ENCODE measurements around the gene DNAJB13.

The DNAJB13 gene

DNA sequence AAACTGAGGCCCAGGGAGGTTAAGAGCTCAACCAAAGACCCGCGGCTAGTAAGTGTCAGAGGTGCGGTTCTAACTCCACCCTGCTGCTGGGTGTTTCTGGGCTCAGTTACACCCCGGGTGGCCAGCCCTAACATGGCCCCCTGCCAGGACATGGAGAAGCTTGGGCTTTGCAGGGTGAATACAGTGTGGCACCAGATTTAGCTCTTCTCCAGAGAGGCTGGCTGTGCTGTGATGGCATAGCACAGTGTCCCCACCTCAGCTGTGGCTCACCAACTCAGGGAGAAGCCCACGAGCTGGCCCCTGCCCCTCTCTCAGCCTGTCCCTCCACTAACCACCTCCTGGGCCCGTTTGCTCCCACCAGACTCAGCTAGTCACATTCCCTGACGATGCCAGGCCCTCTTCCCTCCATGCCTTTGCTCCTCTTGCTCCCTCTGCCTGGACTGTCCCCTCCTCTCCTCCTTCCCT lies 51.0 kb downstream of the DNAJB13 start:
- DNase-seq, result no peak

DNA sequence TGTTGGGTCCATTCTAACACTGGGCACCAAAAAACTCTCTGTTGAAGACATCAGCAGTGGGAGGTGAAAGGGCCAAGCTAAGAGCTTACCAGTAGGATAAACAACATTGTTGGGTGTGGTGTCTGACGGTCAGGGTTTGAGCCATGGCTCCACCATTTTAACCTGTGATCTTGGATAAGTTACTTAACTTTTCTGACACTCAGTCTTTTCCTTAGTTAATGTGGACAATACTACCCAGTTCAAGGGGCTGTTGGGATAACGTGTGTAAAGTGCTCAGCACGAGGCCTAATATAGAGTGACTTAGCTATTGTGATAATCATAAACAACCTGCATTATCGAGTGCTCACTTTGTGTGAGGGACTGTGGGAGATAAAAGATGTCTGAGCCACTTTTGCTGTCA lies 52.0 kb downstream of the DNAJB13 start:
- DNase-seq, result no peak

DNA sequence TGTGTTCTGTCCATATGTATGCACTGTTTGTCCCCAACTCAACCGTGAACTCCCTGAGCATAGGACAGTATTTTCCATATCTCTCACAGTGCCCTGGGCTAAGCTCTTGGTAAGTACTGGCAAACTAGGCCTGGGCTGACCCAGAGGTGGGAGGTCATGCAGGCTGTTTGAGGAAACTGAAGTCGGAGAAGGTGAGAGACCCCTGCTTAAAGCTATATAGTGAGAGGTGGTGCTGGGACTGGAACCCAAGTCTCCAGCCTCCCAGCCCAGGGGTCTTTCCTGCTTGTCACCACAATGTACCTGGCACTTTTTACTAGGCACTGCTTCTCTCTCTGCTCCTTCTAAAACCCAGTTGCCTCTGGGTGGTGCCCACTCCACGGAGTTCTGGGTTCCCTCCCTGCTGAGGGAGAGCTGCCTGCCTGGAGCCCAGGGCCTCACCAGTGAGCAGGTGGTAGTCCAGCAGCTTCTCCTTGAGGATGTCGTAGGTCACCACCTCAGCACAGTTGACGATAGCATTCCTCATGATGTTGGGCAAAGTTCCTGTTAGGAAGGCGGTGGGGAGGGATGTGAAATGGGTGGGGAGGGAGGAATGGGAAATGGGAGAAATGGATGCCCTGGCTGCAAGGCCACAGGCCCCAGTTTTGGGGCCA lies 53.3 kb downstream of the DNAJB13 start:
- DNase-seq, result no peak

- DNase-seq, result peak; percentile 76
Measured at GRCh38 chr11:74004759-74005615, 54.2 kb downstream of the DNAJB13 start.

- DNase-seq, result no peak
Measured at GRCh38 chr11:74005721-74006517, 55.1 kb downstream of the DNAJB13 start.

GRCh38 chr11:74006743-74007304 lies 56.0 kb downstream of the DNAJB13 start:
- DNase-seq, result no peak

DNA sequence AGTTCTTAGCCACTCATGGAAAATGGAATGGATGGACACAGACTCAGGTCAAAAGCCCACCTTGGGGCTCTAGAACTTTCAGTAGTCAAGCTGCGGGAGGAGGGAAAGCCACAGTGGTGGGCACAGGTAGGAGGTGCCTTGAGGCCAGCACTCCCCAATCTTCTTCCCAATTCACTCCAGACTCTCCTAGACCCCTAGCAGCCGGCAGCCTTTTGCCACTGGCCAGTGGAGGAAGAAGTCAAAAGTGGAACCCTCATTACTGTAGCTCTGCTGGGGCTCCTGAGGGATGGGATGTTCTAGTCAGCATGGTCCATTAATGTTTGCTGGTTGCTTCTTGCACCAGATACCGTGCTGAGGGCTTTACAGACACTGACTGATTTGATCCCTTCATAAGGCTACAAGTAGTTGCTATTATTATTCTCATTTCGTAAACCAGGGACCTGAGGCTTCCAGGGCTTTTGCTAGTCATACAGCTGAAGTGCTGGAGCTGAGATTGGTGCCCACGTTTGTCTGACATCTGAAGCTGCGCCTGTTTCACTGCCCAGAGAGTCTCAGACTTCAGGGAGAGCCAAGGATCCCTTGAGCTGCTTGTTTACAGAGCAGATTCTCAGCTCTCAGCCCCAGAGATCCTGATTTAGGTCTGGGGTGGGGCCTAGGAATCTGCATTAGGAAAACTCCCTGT lies 57.0 kb downstream of the DNAJB13 start:
- DNase-seq, result no peak

- DNase-seq, result no peak
Measured at GRCh38 chr11:74008373-74009229, 57.8 kb downstream of the DNAJB13 start, which contains the start of gene UCP3. Gene UCP3, minus strand, starts transcription at chr11:74009085. Its CDS starts 2,043 bp downstream, at chr11:74007042.

- no peak for DNase-seq
Measured at GRCh38 chr11:74009230-74009547, 58.4 kb downstream of the DNAJB13 start.

GRCh38 chr11:74009675-74010305 lies 59.0 kb downstream of the DNAJB13 start:
- DNase-seq, result no peak

DNA sequence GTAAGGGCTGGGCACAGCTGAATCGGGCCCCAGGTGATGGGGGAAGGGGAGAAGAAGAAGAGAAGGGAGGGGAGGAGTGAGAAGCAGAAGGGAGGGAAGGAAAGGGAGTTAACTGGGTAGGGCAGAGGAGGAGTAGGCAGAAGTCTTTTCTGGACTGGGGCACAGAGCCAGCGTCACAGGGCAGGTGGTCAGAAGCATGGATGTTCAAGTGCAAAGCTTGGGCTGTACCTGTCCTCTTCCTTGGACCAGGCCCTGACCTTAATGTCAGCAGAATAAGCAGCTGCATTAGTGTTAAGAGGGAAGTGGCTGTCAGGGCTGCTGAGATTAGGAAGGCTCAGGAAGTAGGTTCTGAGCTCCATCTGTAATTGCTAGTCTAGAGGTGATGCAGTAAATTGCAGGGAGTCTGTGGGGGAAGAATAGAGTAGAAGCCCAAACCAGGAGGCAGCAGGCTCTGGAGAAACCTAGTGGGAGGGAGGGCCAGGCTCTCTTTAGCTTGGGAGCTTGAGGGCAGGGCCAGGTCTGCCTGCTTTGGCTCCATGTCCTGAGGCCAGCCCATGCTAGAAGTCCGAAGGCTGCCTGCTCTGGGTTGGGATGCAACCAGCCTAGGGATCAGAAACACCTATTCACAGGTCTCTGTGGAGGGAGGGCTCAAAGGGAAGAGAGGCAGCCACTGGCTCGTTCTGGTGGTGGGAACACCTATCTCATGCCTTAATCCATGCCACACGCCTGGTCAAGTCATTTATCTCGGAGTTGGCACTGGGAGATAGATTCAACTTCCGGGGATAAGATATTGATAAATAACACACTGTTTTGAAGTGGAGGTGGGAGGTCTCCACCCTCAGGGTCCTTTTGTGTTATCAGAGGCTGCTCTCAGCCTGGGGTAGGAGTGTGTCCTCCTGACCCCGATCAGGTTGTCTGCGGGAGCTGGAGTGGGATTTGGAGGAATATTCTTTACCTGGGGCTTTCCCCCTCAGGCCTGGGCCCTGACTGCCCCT lies 59.8 kb downstream of the DNAJB13 start:
- no peak for DNase-seq

GRCh38 chr11:74011360-74012073 lies 60.7 kb downstream of the DNAJB13 start:
- no peak for DNase-seq

DNA sequence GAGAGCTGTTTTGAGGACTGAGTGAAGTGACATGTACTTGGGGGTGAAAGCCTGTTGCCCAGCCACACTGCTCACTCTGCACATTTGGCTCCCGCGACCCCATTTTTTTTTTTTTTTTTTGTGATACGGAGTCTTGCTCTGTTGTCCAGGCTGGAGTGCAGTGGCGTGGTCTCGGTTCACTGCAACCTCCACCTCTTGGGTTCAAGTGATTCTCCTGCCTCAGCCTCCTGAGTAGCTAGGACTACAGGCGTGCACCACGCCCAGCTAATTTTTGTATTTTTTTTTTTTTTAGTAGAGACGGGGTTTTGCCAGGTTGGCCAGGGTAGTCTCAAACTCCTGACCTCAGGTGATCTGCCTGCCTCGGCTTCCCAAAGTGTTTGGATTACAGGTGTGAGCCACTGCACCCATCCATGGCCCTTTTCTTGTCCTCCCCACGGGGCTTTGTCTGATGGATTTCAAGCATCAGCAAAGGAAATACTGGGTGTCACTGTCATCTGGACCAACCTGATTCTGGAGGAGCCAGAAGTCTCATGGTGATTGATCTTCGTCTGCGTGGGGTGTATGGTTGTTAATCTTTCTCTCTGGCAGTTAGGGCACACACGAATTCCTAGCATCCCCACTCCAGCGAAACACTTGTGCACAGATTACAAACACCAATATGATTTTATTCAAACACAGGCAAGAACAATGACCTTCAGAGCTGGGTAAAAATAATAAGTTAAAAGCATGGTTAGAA lies 61.4 kb downstream of the DNAJB13 start:
- DNase-seq, result no peak

GRCh38 chr11:74013141-74013540 lies 62.3 kb downstream of the DNAJB13 start:
- no peak for DNase-seq

DNA sequence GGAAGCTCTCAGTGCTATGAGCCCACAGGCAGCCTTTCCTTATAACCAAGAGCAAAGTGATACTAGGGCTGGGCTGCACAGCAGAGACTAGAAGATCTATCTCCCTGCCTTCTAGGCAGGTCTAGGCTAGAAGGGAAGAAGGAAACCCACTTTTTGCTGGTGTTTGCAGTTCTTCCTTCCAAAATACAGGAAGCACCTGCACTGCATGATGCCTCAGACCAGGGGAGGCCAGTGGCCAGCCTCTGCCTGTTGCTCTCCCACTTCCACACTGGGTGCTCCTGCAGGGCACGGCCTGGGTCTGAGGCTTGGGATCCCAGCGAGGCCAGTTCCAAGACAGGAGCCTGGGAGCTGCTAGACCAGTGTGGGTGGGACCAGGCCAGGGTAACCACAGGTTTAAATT lies 64.1 kb downstream of the DNAJB13 start:
- no peak for DNase-seq

DNA sequence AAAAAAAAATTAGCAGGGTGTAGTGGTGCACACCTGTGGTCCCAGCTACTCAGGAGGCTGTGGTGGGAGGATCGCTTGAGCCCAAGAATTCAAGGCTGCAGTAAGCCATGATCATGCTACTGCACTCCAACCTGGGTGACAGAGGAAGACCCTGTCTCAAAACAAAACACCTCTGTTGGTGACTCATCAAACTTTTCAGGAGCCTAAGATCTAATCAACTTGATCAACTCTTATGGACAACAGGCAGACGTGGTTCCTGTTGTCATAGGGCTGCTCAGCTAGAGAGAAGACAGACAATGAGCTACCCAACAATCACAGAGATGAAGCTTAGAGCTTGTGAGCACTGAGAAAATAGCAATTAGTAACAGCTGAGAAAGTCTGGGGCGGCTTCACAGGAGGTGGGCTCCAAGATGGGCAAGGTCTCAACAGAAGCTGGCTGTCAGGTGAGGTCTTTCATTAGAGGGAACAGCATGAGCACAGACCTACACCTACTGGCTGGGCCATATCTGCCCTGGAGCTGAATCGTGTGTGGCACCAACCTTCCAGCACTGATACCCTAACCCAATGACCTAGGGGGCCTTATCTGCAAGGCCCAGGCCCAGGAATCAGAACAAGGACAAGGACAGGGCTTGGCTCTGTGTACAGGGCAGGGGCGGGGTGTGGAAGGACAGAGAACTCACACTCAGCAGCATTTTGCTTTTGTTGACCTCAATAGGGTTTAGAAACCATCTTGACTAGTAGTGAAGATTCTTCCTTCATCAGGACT lies 65.3 kb downstream of the DNAJB13 start:
- no peak for DNase-seq

DNA sequence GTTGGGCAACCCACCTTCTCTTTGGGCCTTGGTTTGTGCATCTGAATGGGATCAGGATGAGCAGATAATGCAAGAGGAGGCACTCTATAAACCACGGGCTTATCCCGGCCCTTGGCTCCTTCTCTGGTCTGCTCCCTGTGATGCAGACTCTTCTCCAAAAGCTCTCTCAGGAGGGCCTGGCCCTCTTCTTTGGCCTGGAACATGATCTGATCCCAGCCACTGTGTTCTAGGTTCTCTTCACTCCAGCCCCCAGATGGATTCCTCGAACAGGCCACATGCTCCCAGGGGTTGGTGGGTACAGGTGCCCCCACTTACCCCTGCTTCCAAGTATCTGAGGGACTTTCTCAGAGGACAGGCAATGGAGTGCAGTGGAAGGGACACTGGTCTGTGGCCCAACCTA lies 66.8 kb downstream of the DNAJB13 start:
- no peak for DNase-seq

Data from activated CD4-positive, alpha-beta T cell treated with anti-CD3 and anti-CD28 coated beads for 1 hour (primary cell).